ENCODE results near the gene DCLK1. TPM values are rescaled to one million over a fixed set of nuclear protein-coding genes. Genes with fewer than 3 reads are reported as not detected.

DCLK1 gene
- total and polyA plus RNA-seq, 4 donors = 0.04 to 0.56 (median 0.20) TPM

DNA sequence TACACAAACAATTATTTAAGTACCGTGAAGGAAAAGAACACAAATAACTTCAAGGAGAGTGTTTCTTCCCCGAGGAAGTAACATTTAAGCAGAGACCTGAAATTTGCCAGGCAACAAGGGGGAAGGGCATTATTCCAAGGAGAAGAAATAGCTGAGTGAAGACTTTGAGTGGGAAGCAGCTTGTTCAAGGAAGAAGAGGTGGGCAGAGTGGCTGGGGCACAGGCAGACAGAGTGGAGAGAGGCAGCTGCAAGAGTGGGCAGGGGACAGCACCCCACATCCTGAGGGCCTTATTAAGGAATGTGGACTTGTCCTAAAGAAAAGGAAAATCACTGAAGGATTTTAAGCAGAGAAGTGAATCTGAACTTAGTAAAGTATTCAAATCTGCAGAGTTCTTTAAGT lies 4.7 kb upstream of the DCLK1 start (continued):
- TF ChIP-seq, protein P1, sequence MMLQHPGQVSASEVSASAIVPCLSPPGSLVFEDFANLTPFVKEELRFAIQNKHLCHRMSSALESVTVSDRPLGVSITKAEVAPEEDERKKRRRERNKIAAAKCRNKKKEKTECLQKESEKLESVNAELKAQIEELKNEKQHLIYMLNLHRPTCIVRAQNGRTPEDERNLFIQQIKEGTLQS (IDR thresholded peaks at IDR 0.05) = no peak
- TF ChIP-seq FOXA1 (IDR thresholded peaks at IDR 0.05) = no peak
- no peak for TF ChIP-seq HNF4G (IDR thresholded peaks at IDR 0.05)
- TF ChIP-seq, protein P2, sequence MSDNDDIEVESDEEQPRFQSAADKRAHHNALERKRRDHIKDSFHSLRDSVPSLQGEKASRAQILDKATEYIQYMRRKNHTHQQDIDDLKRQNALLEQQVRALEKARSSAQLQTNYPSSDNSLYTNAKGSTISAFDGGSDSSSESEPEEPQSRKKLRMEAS (IDR thresholded peaks at IDR 0.05) = no peak
- no peak for TF ChIP-seq EGR1 (IDR thresholded peaks at IDR 0.05; ENCODE audit: low read depth in 2 of 2)
- no peak for TF ChIP-seq JUND (IDR thresholded peaks at IDR 0.05)
- no peak for TF ChIP-seq GABPA (IDR thresholded peaks at IDR 0.05 in 1 of 2, conservative IDR thresholded peaks at IDR 0.05 in 1 of 2)
- TF ChIP-seq TAF1 (conservative IDR thresholded peaks at IDR 0.05) = no peak
- TF ChIP-seq NR2F2 (IDR thresholded peaks at IDR 0.05) = no peak
- no peak for TF ChIP-seq FOXA2 (IDR thresholded peaks at IDR 0.05)
- no peak for TF ChIP-seq HNF4A (conservative IDR thresholded peaks at IDR 0.05)
- no peak for TF ChIP-seq RAD21 (IDR thresholded peaks at IDR 0.05)
- TF ChIP-seq RXRA (IDR thresholded peaks at IDR 0.05) = no peak

DNA sequence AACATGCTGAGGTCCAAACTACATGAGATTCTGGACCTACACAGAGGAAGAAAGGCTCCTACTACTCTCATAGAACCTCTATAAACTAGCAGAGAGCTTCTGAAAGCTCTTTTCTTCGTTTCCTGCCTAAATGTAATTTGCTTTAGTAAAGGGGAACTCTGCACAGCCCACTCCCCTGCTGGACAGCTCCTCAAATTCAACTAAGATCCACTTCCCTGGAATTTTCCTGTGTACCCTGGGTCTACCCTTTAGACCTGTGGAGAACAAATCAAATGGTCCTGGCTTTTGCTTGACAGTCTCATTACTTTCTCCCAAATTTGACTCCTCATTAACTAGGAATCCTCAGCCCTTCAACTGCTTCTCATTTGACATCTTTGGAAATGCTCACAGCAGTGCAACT lies 3.5 kb upstream of the DCLK1 start:
- Histone ChIP-seq H3K27me3 (ENCODE audit: control insufficient read depth in 4 of 4, insufficient read depth in 4 of 4, low read length in 3 of 4) (peaks cover 0 to 8% (median 2%) of the 10 kb centered on the region in 4 donors), H3K4me3 (ENCODE audit: low read depth in 1 of 3, low read length in 3 of 3) (no peak overlapping the region), H3K36me3 (ENCODE audit: control insufficient read depth in 4 of 4, insufficient read depth in 3 of 4, low read depth in 1 of 4, low read length in 3 of 4) (no peaks in the 10 kb centered on the region), H3K27ac (ENCODE audit: low read depth in 1 of 2, low read length in 2 of 2) (no peak overlapping the region), H3K9ac (ENCODE audit: low read depth in 1 of 2, low read length in 2 of 2) (no peak overlapping the region), H3K4me1 (ENCODE audit: control insufficient read depth in 4 of 4, insufficient read depth in 4 of 4, low read length in 3 of 4) (peaks cover 0 to 5% (median 1%) of the 10 kb centered on the region in 4 donors), H3K9me3 (ENCODE audit: control insufficient read depth in 4 of 4, low read length in 3 of 4) (peaks cover 0 to 2% (median 0%) of the 10 kb centered on the region in 4 donors)
- TF ChIP-seq HNF4A (conservative IDR thresholded peaks at IDR 0.05) (no peak), GABPA (IDR thresholded peaks at IDR 0.05 in 1 of 2, conservative IDR thresholded peaks at IDR 0.05 in 1 of 2) (no peak), FOXA1 (IDR thresholded peaks at IDR 0.05) (no peak), EGR1 (IDR thresholded peaks at IDR 0.05; ENCODE audit: low read depth in 2 of 2) (no peak), RAD21 (IDR thresholded peaks at IDR 0.05) (no peak), TAF1 (conservative IDR thresholded peaks at IDR 0.05) (no peak), SP1 (IDR thresholded peaks at IDR 0.05) (no peak), NR2F2 (IDR thresholded peaks at IDR 0.05) (no peak), HNF4G (IDR thresholded peaks at IDR 0.05) (no peak), JUND (IDR thresholded peaks at IDR 0.05) (no peak), YY1 (IDR thresholded peaks at IDR 0.05) (no peak)
- TF ChIP-seq, protein P1 (IDR thresholded peaks at IDR 0.05) = no peak
- TF ChIP-seq, protein P3, sequence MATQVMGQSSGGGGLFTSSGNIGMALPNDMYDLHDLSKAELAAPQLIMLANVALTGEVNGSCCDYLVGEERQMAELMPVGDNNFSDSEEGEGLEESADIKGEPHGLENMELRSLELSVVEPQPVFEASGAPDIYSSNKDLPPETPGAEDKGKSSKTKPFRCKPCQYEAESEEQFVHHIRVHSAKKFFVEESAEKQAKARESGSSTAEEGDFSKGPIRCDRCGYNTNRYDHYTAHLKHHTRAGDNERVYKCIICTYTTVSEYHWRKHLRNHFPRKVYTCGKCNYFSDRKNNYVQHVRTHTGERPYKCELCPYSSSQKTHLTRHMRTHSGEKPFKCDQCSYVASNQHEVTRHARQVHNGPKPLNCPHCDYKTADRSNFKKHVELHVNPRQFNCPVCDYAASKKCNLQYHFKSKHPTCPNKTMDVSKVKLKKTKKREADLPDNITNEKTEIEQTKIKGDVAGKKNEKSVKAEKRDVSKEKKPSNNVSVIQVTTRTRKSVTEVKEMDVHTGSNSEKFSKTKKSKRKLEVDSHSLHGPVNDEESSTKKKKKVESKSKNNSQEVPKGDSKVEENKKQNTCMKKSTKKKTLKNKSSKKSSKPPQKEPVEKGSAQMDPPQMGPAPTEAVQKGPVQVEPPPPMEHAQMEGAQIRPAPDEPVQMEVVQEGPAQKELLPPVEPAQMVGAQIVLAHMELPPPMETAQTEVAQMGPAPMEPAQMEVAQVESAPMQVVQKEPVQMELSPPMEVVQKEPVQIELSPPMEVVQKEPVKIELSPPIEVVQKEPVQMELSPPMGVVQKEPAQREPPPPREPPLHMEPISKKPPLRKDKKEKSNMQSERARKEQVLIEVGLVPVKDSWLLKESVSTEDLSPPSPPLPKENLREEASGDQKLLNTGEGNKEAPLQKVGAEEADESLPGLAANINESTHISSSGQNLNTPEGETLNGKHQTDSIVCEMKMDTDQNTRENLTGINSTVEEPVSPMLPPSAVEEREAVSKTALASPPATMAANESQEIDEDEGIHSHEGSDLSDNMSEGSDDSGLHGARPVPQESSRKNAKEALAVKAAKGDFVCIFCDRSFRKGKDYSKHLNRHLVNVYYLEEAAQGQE (IDR thresholded peaks at IDR 0.05) = no peak
- TF ChIP-seq, protein P4, sequence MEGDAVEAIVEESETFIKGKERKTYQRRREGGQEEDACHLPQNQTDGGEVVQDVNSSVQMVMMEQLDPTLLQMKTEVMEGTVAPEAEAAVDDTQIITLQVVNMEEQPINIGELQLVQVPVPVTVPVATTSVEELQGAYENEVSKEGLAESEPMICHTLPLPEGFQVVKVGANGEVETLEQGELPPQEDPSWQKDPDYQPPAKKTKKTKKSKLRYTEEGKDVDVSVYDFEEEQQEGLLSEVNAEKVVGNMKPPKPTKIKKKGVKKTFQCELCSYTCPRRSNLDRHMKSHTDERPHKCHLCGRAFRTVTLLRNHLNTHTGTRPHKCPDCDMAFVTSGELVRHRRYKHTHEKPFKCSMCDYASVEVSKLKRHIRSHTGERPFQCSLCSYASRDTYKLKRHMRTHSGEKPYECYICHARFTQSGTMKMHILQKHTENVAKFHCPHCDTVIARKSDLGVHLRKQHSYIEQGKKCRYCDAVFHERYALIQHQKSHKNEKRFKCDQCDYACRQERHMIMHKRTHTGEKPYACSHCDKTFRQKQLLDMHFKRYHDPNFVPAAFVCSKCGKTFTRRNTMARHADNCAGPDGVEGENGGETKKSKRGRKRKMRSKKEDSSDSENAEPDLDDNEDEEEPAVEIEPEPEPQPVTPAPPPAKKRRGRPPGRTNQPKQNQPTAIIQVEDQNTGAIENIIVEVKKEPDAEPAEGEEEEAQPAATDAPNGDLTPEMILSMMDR (IDR thresholded peaks at IDR 0.05; ENCODE audit: low read depth, low read length, missing input control) = no peak
- 28% methylated on average over 1 of the region's 1 CpG for WGBS
- no peak for DNase-seq (ENCODE audit: low spot score)
